ENCODE data around the gene AUH.

- TF ChIP-seq CTCF (IDR thresholded peaks at IDR 0.05): no peak
- no peak for TF ChIP-seq EZH2 (IDR thresholded peaks at IDR 0.05; ENCODE audit: borderline replicate concordance, insufficient read depth, low read depth, low read length, poor library complexity, severe bottlenecking)
These were observed 65.4 kb downstream of the AUH start for GRCh38 chr9:91296354-91296753.

Data from B cell (primary cell).